HuH-7.5 (cell line): ENCODE results near the gene CYBB.
A peak's percentile ranks its signal among the peaks of the same experiment; 100 is the strongest.
"Not testable (repeated sequence)": the region's sequence is repeated elsewhere in the genome, so short reads cannot be mapped to it uniquely, and the experiment has no call there.

Source experiments
- DNase-seq: peaks from one replicate; pipeline ENCODE4 v3.0.0; 2011; ENCODE audit warnings: low spot score

Gene CYBB

GRCh38 chrX:37779857-37780256 is at the start of gene CYBB:
CYBB (plus strand) TSS chrX:37780059; CDS start chrX:37780078, 19 bp downstream.
- no peak for DNase-seq

- peak; percentile 13 for DNase-seq
These were observed 34.5 kb upstream of the CYBB start for GRCh38 chrX:37745354-37745753.

- DNase-seq, result no peak
These were observed 34.0 kb upstream of the CYBB start for GRCh38 chrX:37745835-37746217.

GRCh38 chrX:37746218-37746941 is 33.5 kb upstream of the CYBB start:
- no peak for DNase-seq

- DNase-seq, result no peak
These were observed 32.9 kb upstream of the CYBB start for GRCh38 chrX:37746951-37747350.

GRCh38 chrX:37752281-37752680 is 27.6 kb upstream of the CYBB start:
- no peak for DNase-seq

- no peak for DNase-seq
These were observed 26.9 kb upstream of the CYBB start for GRCh38 chrX:37752936-37753335.

- no peak for DNase-seq
These were observed 26.5 kb upstream of the CYBB start for GRCh38 chrX:37753384-37753783.

- DNase-seq, result no peak
These were observed 25.3 kb upstream of the CYBB start for GRCh38 chrX:37754516-37754915.

- DNase-seq, result no peak
These were observed 24.8 kb upstream of the CYBB start for GRCh38 chrX:37755025-37755424.

- DNase-seq, result no peak
These were observed 22.8 kb upstream of the CYBB start for GRCh38 chrX:37757082-37757481.

GRCh38 chrX:37759351-37759750 is 20.5 kb upstream of the CYBB start:
- DNase-seq, result no peak

- no peak for DNase-seq
These were observed 19.9 kb upstream of the CYBB start for GRCh38 chrX:37759878-37760418.

GRCh38 chrX:37763400-37763799 is 16.5 kb upstream of the CYBB start:
- no peak for DNase-seq

- no peak for DNase-seq
These were observed 14.4 kb upstream of the CYBB start for GRCh38 chrX:37765507-37765906.

- DNase-seq, result no peak
These were observed 12.4 kb upstream of the CYBB start for GRCh38 chrX:37767430-37767829.

- not testable (repeated sequence) for DNase-seq
These were observed 11.0 kb upstream of the CYBB start for GRCh38 chrX:37768866-37769265.

GRCh38 chrX:37776283-37776986 is 3.4 kb upstream of the CYBB start:
- no peak for DNase-seq

- no peak for DNase-seq
These were observed 2.9 kb upstream of the CYBB start for GRCh38 chrX:37776987-37777325.

- no peak for DNase-seq
These were observed 1.2 kb downstream of the CYBB start for GRCh38 chrX:37781081-37781480.

- DNase-seq, result no peak
These were observed 2.0 kb downstream of the CYBB start for GRCh38 chrX:37781814-37782213.

GRCh38 chrX:37782359-37782758 is 2.5 kb downstream of the CYBB start:
- DNase-seq, result no peak

- DNase-seq, result no peak
These were observed 3.4 kb downstream of the CYBB start for GRCh38 chrX:37783305-37783704.

GRCh38 chrX:37785569-37785968 is 5.7 kb downstream of the CYBB start:
- DNase-seq, result no peak
